ENCODE results near the gene CREB3L4. TPM values are rescaled to one million over a fixed set of nuclear protein-coding genes. Genes with fewer than 3 reads are reported as not detected.

CREB3L4 gene
- polyA plus RNA-seq, 4 donors: 31.4 to 37.0 (median 34.8) TPM

- no peak for DNase-seq (ENCODE audit: low read depth in 4 of 4, low spot score in 3 of 4)
These were observed 31.5 kb upstream of the CREB3L4 start for GRCh38 chr1:153936011-153936802.

GRCh38 chr1:153937331-153937730 is 30.4 kb upstream of the CREB3L4 start:
- DNase-seq (ENCODE audit: low read depth in 4 of 4, low spot score in 3 of 4): no peak

DNA sequence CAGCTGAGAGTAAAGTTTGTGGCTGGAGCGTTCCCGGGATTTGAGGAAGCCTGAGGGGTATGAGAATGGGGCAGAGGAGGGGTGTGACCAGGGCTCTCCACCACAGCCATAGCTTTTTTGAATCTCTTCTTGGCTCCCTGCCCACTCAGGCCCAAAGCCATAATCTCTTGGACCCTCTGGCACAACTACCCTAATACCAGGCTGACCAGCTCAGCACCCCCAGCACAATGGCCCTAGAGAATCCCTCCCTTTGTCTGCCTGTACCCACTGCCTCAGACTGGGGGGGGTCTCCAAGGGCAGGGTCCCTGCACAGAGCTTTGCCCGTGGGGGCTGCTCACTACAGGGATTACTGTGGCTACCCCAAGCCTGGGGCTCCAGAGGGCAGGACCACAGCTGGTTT is 28.7 kb upstream of the CREB3L4 start:
- DNase-seq (ENCODE audit: low read depth in 4 of 4, low spot score in 3 of 4): no peak

DNA sequence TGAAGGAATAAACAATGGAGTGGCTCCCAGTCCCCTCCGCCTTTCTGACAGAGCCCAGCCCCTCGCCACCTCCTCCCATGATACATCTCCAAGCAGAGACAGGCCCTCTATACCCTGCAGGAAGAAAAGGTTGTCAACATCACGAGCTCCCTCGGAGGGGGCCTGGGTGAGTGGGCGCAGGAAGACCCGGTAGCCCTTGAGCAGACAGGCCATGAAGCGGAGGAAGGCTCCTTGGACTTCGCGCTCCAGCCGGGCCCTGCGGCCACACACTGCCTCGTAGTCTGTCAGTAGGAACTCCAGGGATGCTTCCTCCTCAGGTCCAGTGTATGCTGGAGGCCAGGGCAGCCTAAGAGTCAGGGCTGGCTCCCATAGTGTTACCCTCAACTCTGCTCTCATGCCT is 28.2 kb upstream of the CREB3L4 start:
- DNase-seq (ENCODE audit: low read depth in 4 of 4, low spot score in 3 of 4): no peak

GRCh38 chr1:153940756-153941155 is 26.9 kb upstream of the CREB3L4 start:
- no peak for DNase-seq (ENCODE audit: low read depth in 4 of 4, low spot score in 3 of 4)

GRCh38 chr1:153941826-153942725 is 25.6 kb upstream of the CREB3L4 start:
- DNase-seq (ENCODE audit: low read depth in 4 of 4, low spot score in 3 of 4): no peak

GRCh38 chr1:153942766-153943549 is 24.7 kb upstream of the CREB3L4 start:
- DNase-seq (ENCODE audit: low read depth in 4 of 4, low spot score in 3 of 4): no peak

DNA sequence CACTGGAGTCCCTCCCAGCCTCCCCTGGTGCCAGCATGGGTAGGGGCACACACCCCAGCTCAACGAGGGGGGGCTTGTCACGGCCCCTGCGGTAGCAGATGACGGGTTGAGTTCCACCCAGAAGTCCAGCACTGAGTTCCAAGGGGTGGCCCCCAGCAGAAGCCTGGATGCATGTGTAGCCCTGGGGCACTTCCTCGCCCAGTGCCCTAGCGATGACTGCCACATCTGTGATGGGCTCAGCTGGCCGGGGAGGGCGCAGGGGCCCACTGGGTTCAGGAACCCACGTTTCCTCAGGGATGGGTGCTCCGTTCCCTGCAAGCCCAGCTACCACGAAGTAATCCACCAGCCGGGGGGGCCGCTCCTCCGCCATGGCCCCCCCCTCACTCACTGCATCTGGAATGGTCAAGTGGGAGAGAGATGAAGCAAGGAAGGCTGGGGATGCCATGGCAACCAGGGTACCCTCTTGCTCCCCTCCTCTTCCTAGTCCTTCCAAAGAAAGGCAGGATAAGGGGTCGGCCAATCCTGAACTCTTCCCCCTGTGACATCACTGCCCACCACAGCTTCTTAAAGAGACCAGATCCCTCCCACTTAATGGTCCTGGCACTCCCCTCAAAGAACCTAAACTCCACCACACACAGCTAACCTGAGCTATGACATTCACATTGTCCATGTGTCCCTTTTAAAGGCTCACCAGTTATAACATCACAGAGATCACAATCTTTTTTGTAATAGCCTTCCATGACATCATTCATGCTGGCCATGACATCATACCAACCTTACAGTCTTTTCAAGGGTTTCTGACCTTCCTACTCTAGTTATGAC is 23.5 kb upstream of the CREB3L4 start:
- DNase-seq (ENCODE audit: low read depth in 4 of 4, low spot score in 3 of 4): no peak

GRCh38 chr1:153944827-153945117 is 22.9 kb upstream of the CREB3L4 start:
- DNase-seq (ENCODE audit: low read depth in 4 of 4, low spot score in 3 of 4): no peak

DNA sequence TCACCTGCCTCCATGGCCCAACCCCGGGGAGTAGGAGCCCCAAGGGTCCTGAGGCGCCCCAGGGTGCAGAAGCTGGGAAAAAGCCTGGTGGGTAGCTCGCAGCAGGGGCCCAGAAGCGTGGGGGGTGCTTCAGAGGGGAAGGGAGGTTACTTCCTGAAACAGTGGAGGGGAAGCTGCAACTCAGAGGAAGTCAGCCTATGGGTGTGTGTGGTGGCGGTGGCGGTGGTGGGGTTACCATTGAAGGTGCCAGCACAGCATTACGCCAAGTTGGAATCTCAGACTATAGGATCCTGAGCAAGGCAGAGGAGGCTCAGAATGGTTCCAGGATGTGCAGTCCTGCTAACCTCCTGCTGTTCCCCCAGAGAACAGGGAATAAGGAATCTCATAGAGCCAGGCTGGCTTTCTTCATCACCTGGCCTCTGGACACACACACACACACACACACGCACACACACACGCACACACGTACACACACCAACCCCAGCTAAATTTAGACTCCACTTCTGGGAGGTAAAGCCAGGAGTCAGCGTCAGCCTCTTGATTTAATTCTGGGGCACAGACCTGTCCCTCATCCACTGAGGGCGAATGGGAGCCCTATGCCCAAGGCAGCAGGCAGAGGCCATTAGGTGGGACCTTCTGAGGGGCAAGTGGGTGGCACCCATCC is 22.4 kb upstream of the CREB3L4 start:
- no peak for DNase-seq (ENCODE audit: low read depth in 4 of 4, low spot score in 3 of 4)

DNA sequence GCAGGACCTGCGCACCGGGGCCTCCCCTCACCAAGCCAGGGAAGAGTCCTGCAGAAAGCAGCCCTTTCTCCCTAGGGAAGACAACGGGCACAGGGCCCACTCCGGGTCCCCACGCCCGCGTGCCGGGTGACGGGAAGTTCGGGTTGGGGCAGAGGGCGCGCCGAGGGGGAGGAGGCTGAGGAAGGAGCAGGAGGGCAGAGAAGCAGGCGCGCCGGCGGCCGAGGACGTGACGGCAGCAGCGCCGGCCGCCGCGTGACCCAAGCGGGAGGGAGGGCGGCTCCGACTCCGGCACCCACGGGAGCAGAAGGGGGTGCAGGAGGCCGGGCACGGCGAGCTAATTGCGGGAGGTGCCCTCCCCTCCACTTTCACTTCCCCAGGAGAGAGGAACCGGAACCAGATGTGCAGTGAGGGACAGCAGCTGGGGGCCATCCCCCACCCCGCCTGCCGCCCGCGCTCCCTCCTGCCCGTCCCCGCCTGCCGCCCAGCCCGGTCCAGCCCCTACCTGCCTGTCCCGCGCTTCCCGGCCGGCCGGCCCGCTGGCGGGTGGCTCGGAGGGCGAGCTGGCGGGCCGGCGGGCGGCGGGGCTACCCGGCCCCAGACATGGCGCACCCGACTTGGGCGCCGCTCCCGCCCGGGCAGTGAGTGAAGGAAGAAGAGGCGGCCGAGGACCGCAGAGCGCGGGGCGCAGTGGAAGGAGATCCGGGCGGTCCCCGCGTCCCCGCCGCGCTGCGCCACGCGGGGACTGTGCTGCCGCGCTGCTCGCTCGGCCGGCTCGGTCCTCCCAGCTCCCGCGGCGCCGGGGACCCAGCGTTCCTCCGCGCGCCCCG is 21.7 kb upstream of the CREB3L4 start:
- DNase-seq (ENCODE audit: low read depth in 4 of 4, low spot score in 3 of 4): peak in 1 of 4 donors; percentile 44

GRCh38 chr1:153946622-153947241 is 21.0 kb upstream of the CREB3L4 start, which contains the start of gene DENND4B:
DENND4B (minus strand) TSS chr1:153946718; CDS start chr1:153944374, 2,344 bp downstream.
- peak in 1 of 4 donors; percentile 65 for DNase-seq (ENCODE audit: low read depth in 4 of 4, low spot score in 3 of 4)

DNA sequence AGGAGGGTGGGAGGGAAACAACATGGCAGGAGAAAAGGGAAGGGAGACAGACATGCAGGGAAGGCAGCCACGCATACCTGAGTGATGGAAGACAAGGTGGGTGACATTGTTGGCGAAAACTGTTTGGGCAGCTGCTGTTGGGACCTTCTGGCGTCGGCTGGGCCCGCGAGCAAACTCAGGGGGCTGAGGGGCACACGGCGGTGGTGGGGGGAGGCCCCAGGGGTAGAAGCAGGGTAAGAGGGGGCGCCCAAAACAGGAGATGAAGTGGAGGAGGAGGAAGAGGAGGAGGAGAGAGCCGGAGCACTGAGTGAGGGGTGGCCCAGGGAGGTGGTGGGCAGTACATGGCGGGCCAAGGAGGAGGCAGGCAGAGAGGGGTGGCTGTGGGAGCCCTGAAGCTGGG is 16.5 kb upstream of the CREB3L4 start:
- no peak for DNase-seq (ENCODE audit: low read depth in 4 of 4, low spot score in 3 of 4)

GRCh38 chr1:153951801-153952200 is 15.9 kb upstream of the CREB3L4 start:
- DNase-seq (ENCODE audit: low read depth in 4 of 4, low spot score in 3 of 4): no peak

GRCh38 chr1:153953859-153954365 is 13.8 kb upstream of the CREB3L4 start:
- DNase-seq (ENCODE audit: low read depth in 4 of 4, low spot score in 3 of 4): no peak

DNA sequence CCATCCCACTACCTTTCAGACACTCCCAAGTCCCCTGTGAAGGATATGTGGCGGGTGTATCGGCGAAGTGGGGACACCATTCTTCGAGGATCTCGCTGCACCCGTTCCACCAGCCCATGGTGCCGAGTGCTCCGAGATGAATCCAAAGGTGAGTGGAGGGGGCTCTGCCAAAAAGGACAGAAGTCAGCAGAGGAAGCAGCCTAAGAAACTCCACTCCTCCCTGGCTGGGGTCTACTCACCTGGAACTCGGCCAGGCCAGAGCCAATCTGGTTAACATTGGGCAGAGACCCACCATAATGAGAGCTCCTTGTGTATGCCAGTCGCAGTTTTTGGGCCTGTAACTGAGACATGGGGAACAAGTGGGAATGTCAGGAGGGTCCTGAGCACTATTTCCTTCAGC is 12.9 kb upstream of the CREB3L4 start:
- no peak for DNase-seq (ENCODE audit: low read depth in 4 of 4, low spot score in 3 of 4)

DNA sequence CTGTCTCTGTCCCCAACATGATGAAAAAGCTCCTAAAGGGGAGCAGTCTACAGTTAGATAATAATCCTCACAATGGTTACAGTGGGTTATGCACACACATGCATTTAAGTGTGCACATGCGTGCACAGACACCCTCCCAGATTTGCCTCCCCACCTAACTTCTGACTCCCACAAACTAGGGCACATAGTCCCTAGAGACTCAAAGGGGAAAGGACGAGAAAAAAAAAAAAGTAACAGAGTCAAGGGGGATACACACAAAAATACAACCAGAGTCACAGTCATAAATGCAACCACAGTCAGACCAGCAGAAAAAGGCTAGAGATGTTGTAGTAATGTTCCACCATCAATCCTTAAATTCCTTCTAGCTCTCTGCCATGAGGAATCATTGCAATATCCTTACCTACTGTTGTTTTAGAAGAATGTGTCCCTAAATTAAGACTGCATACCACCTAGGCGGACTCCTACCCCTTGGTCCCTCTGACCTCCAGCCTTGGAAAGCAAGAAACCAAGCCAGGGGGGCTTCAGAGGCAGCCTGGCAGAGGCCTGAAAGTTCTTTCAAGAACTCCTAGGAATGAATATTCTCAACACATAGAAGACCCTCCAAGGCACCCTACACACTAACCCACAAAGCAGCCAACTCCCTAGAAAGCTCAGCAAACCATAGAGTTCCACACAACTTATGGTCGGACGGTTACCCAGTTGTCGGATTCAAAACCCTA is 10.5 kb upstream of the CREB3L4 start:
- DNase-seq (ENCODE audit: low read depth in 4 of 4, low spot score in 3 of 4): no peak

GRCh38 chr1:153957744-153958110 is 10.0 kb upstream of the CREB3L4 start:
- DNase-seq (ENCODE audit: low read depth in 4 of 4, low spot score in 3 of 4): no peak

All from right renal pelvis (tissue), 4 donors.